CD4-positive, alpha-beta T cell treated with Interleukin-17A for 1 hour (primary cell): Measurements from ENCODE around the gene BANP.
"Not testable (repeated sequence)": the region's sequence is repeated elsewhere in the genome, so short reads cannot be mapped to it uniquely, and the experiment has no call there.

ENCODE experiments used
- DNase-seq: peaks from one replicate; pipeline ENCODE4 v3.0.0-alpha.2; 2020

BANP gene

GRCh38 chr16:88019041-88019820 lies 68.0 kb downstream of the BANP start:
- not testable (repeated sequence) for DNase-seq

- no peak for DNase-seq
Observed at GRCh38 chr16:88019821-88020515, 68.7 kb downstream of the BANP start.

- DNase-seq, result no peak
Observed at GRCh38 chr16:88020516-88020885, 69.3 kb downstream of the BANP start.

- not testable (repeated sequence) for DNase-seq
Observed at GRCh38 chr16:88021041-88021970, 70.1 kb downstream of the BANP start.

- no peak for DNase-seq
Observed at GRCh38 chr16:88022076-88023042, 71.1 kb downstream of the BANP start.

GRCh38 chr16:88023366-88023765 lies 72.1 kb downstream of the BANP start:
- DNase-seq, result no peak

GRCh38 chr16:88023786-88024185 lies 72.6 kb downstream of the BANP start:
- DNase-seq, result no peak

GRCh38 chr16:88024491-88025085 lies 73.4 kb downstream of the BANP start:
- not testable (repeated sequence) for DNase-seq

- DNase-seq, result peak; percentile 14
Observed at GRCh38 chr16:88025086-88025492, 73.9 kb downstream of the BANP start.

- DNase-seq, result not testable (repeated sequence)
Observed at GRCh38 chr16:88025828-88026555, 74.8 kb downstream of the BANP start.

- DNase-seq, result no peak
Observed at GRCh38 chr16:88026964-88027938, 76.0 kb downstream of the BANP start.

- not testable (repeated sequence) for DNase-seq
Observed at GRCh38 chr16:88028177-88028930, 77.1 kb downstream of the BANP start.

- no peak for DNase-seq
Observed at GRCh38 chr16:88030498-88030897, 79.3 kb downstream of the BANP start.

GRCh38 chr16:88030961-88031360 lies 79.7 kb downstream of the BANP start:
- not testable (repeated sequence) for DNase-seq

- not testable (repeated sequence) for DNase-seq
Observed at GRCh38 chr16:88033003-88033740, 81.9 kb downstream of the BANP start.

GRCh38 chr16:88034770-88035169 lies 83.5 kb downstream of the BANP start:
- DNase-seq, result no peak

GRCh38 chr16:88035292-88035691 lies 84.1 kb downstream of the BANP start:
- DNase-seq, result no peak
